ENCODE results near the gene ATN1.

DNA sequence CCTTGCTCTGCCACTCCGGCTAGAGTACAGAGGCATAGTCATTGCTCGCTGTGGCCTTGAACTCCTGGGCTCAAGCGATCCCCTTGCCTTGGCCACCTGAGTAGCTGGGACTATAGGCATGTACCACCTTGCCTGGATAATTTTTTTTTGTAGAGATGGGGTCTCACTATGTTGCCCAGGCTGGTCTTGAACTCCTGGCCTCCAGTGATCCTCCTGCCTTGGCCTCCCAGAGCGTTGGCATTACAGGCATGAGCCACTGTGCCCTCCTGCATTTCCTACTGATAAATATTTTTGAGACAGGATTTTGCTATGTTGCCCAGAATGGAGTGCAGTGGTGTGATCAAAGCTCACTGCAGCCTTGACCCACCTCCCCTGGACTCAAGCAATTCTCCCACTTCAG lies 52.3 kb downstream of the ATN1 start:
- TF ChIP-seq, protein P1, sequence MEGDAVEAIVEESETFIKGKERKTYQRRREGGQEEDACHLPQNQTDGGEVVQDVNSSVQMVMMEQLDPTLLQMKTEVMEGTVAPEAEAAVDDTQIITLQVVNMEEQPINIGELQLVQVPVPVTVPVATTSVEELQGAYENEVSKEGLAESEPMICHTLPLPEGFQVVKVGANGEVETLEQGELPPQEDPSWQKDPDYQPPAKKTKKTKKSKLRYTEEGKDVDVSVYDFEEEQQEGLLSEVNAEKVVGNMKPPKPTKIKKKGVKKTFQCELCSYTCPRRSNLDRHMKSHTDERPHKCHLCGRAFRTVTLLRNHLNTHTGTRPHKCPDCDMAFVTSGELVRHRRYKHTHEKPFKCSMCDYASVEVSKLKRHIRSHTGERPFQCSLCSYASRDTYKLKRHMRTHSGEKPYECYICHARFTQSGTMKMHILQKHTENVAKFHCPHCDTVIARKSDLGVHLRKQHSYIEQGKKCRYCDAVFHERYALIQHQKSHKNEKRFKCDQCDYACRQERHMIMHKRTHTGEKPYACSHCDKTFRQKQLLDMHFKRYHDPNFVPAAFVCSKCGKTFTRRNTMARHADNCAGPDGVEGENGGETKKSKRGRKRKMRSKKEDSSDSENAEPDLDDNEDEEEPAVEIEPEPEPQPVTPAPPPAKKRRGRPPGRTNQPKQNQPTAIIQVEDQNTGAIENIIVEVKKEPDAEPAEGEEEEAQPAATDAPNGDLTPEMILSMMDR (IDR thresholded peaks at IDR 0.05; ENCODE audit: low read depth, low read length, missing input control): no peak
- no peak for TF ChIP-seq GABPA (IDR thresholded peaks at IDR 0.05 in 1 of 2, conservative IDR thresholded peaks at IDR 0.05 in 1 of 2)
- no peak for TF ChIP-seq REST (IDR thresholded peaks at IDR 0.05)
- no peak for TF ChIP-seq ATF3 (IDR thresholded peaks at IDR 0.05)
- no peak for TF ChIP-seq RAD21 (IDR thresholded peaks at IDR 0.05)
- TF ChIP-seq SP1 (IDR thresholded peaks at IDR 0.05): no peak
- no peak for TF ChIP-seq TAF1 (conservative IDR thresholded peaks at IDR 0.05)
- TF ChIP-seq MAX (IDR thresholded peaks at IDR 0.05): no peak
- no peak for TF ChIP-seq FOXA1 (IDR thresholded peaks at IDR 0.05)
- no peak for TF ChIP-seq NR2F2 (IDR thresholded peaks at IDR 0.05)
- no peak for TF ChIP-seq RXRA (IDR thresholded peaks at IDR 0.05)
